GM12878 (cell line): Measurements from ENCODE around the gene OR8H1. TPM values are rescaled to one million over a fixed set of nuclear protein-coding genes. Genes with fewer than 3 reads are reported as not detected.

Experiments used
- polyA plus RNA-seq, 11 experiments: library from polyadenylated mRNA; depleted of rRNA in 4 of 11; unstranded in 6 of 11; stranded (reverse) in 5 of 11; fragments of >200 nt; fragmentation: Nextera tagmentation in 4 of 11; fragmentation: Illumina TruSeq in 1 of 11; extraction: Ambion mirVana in 4 of 11; extraction: Trizol in 1 of 11; gene quantifications; 1 replicate in 1 of 11; 2 replicates in 10 of 11; pipeline versions ENCODE4 v1.2.1 to v1.2.3, GENCODE V29; 2011 to 2016; ENCODE audit warnings: inconsistent platforms in 2 of 11, missing spikeins in 2 of 11, low read depth in 1 of 11
- total RNA-seq, 4 experiments: library from RNA; depleted of rRNA in 3 of 4; stranded (reverse); fragments of >200 nt in 3 of 4; fragmentation: Illumina TruSeq in 1 of 4; extraction: Trizol in 1 of 4; gene quantifications; 2 replicates each; pipeline versions ENCODE4 v1.2.1 to v1.2.3, GENCODE V29; 2013 to 2021

The OR8H1 gene
- total and polyA plus RNA-seq, 10 of the 15 experiments (the other 5 are each of a cell fraction or from before 2014, with no cell fraction given), result not detected

Other genes starting within 250 kb of the OR8H1 start
Only the 7 nearest of the 16 such genes appear.
- gene OR5T2, start 58.0 kb downstream of the OR8H1 start, total RNA-seq (2014; rRNA removed), result not detected in 2 replicates
- gene OR5T2, start 58.0 kb downstream of the OR8H1 start, total RNA-seq (2014; rRNA removed; fragmentation: Illumina TruSeq; extraction: Trizol), result not detected in 2 replicates
- not detected in 2 replicates for gene OR5T2, start 58.0 kb downstream of the OR8H1 start, total RNA-seq (2021)
- not detected in 2 replicates for gene OR5T2, start 58.0 kb downstream of the OR8H1 start, polyA plus RNA-seq (2011; rRNA removed)
- not detected in 2 replicates for gene OR5T2, start 58.0 kb downstream of the OR8H1 start, polyA plus RNA-seq (2014; fragmentation: Illumina TruSeq; extraction: Trizol)
- gene OR5T2, start 58.0 kb downstream of the OR8H1 start, polyA plus RNA-seq (2014; fragmentation: Nextera tagmentation; extraction: Ambion mirVana), result not detected
- gene OR5T2, start 58.0 kb downstream of the OR8H1 start, polyA plus RNA-seq (2014; rRNA removed), result not detected in 2 replicates
- not detected for gene OR5T2, start 58.0 kb downstream of the OR8H1 start, polyA plus RNA-seq (2016; fragmentation: Nextera tagmentation; extraction: Ambion mirVana)
- not detected in 2 replicates for gene OR5T3, start 40.0 kb downstream of the OR8H1 start, total RNA-seq (2014; rRNA removed)
- not detected in 2 replicates for gene OR5T3, start 40.0 kb downstream of the OR8H1 start, total RNA-seq (2014; rRNA removed; fragmentation: Illumina TruSeq; extraction: Trizol)
- gene OR5T3, start 40.0 kb downstream of the OR8H1 start, total RNA-seq (2021), result not detected in 2 replicates
- gene OR5T3, start 40.0 kb downstream of the OR8H1 start, polyA plus RNA-seq (2011; rRNA removed), result not detected in 2 replicates
- not detected in 2 replicates for gene OR5T3, start 40.0 kb downstream of the OR8H1 start, polyA plus RNA-seq (2014; fragmentation: Illumina TruSeq; extraction: Trizol)
- not detected for gene OR5T3, start 40.0 kb downstream of the OR8H1 start, polyA plus RNA-seq (2014; fragmentation: Nextera tagmentation; extraction: Ambion mirVana)
- gene OR5T3, start 40.0 kb downstream of the OR8H1 start, polyA plus RNA-seq (2014; rRNA removed), result not detected in 2 replicates
- not detected for gene OR5T3, start 40.0 kb downstream of the OR8H1 start, polyA plus RNA-seq (2016; fragmentation: Nextera tagmentation; extraction: Ambion mirVana)
- gene OR5T1, start 18.1 kb downstream of the OR8H1 start, total RNA-seq (2014; rRNA removed), result not detected in 2 replicates
- gene OR5T1, start 18.1 kb downstream of the OR8H1 start, total RNA-seq (2014; rRNA removed; fragmentation: Illumina TruSeq; extraction: Trizol), result not detected in 2 replicates
- gene OR5T1, start 18.1 kb downstream of the OR8H1 start, total RNA-seq (2021), result not detected in 2 replicates
- not detected in 2 replicates for gene OR5T1, start 18.1 kb downstream of the OR8H1 start, polyA plus RNA-seq (2011; rRNA removed)
- gene OR5T1, start 18.1 kb downstream of the OR8H1 start, polyA plus RNA-seq (2014; fragmentation: Illumina TruSeq; extraction: Trizol), result not detected in 2 replicates
- not detected for gene OR5T1, start 18.1 kb downstream of the OR8H1 start, polyA plus RNA-seq (2014; fragmentation: Nextera tagmentation; extraction: Ambion mirVana)
- not detected in 2 replicates for gene OR5T1, start 18.1 kb downstream of the OR8H1 start, polyA plus RNA-seq (2014; rRNA removed)
- not detected for gene OR5T1, start 18.1 kb downstream of the OR8H1 start, polyA plus RNA-seq (2016; fragmentation: Nextera tagmentation; extraction: Ambion mirVana)
- not detected in 2 replicates for gene OR8K3, start 22.9 kb upstream of the OR8H1 start, total RNA-seq (2014; rRNA removed)
- not detected in 2 replicates for gene OR8K3, start 22.9 kb upstream of the OR8H1 start, total RNA-seq (2014; rRNA removed; fragmentation: Illumina TruSeq; extraction: Trizol)
- gene OR8K3, start 22.9 kb upstream of the OR8H1 start, total RNA-seq (2021), result not detected in 2 replicates
- gene OR8K3, start 22.9 kb upstream of the OR8H1 start, polyA plus RNA-seq (2011; rRNA removed), result not detected in 2 replicates
- not detected in 2 replicates for gene OR8K3, start 22.9 kb upstream of the OR8H1 start, polyA plus RNA-seq (2014; fragmentation: Illumina TruSeq; extraction: Trizol)
- gene OR8K3, start 22.9 kb upstream of the OR8H1 start, polyA plus RNA-seq (2014; fragmentation: Nextera tagmentation; extraction: Ambion mirVana), result not detected
- not detected in 2 replicates for gene OR8K3, start 22.9 kb upstream of the OR8H1 start, polyA plus RNA-seq (2014; rRNA removed)
- not detected for gene OR8K3, start 22.9 kb upstream of the OR8H1 start, polyA plus RNA-seq (2016; fragmentation: Nextera tagmentation; extraction: Ambion mirVana)
- not detected in 2 replicates for gene OR8K1, start 53.8 kb upstream of the OR8H1 start, total RNA-seq (2014; rRNA removed)
- not detected in 2 replicates for gene OR8K1, start 53.8 kb upstream of the OR8H1 start, total RNA-seq (2014; rRNA removed; fragmentation: Illumina TruSeq; extraction: Trizol)
- not detected in 2 replicates for gene OR8K1, start 53.8 kb upstream of the OR8H1 start, total RNA-seq (2021)
- gene OR8K1, start 53.8 kb upstream of the OR8H1 start, polyA plus RNA-seq (2011; rRNA removed), result not detected in 2 replicates
- not detected in 2 replicates for gene OR8K1, start 53.8 kb upstream of the OR8H1 start, polyA plus RNA-seq (2014; fragmentation: Illumina TruSeq; extraction: Trizol)
- not detected for gene OR8K1, start 53.8 kb upstream of the OR8H1 start, polyA plus RNA-seq (2014; fragmentation: Nextera tagmentation; extraction: Ambion mirVana)
- not detected in 2 replicates for gene OR8K1, start 53.8 kb upstream of the OR8H1 start, polyA plus RNA-seq (2014; rRNA removed)
- gene OR8K1, start 53.8 kb upstream of the OR8H1 start, polyA plus RNA-seq (2016; fragmentation: Nextera tagmentation; extraction: Ambion mirVana), result not detected
- not detected in 2 replicates for gene OR8J1, start 62.0 kb upstream of the OR8H1 start, total RNA-seq (2014; rRNA removed)
- not detected in 2 replicates for gene OR8J1, start 62.0 kb upstream of the OR8H1 start, total RNA-seq (2014; rRNA removed; fragmentation: Illumina TruSeq; extraction: Trizol)
- not detected in 2 replicates for gene OR8J1, start 62.0 kb upstream of the OR8H1 start, total RNA-seq (2021)
- gene OR8J1, start 62.0 kb upstream of the OR8H1 start, polyA plus RNA-seq (2011; rRNA removed), result not detected in 2 replicates
- gene OR8J1, start 62.0 kb upstream of the OR8H1 start, polyA plus RNA-seq (2014; fragmentation: Illumina TruSeq; extraction: Trizol), result not detected in 2 replicates
- not detected for gene OR8J1, start 62.0 kb upstream of the OR8H1 start, polyA plus RNA-seq (2014; fragmentation: Nextera tagmentation; extraction: Ambion mirVana)
- not detected in 2 replicates for gene OR8J1, start 62.0 kb upstream of the OR8H1 start, polyA plus RNA-seq (2014; rRNA removed)
- not detected for gene OR8J1, start 62.0 kb upstream of the OR8H1 start, polyA plus RNA-seq (2016; fragmentation: Nextera tagmentation; extraction: Ambion mirVana)
- gene OR8U1, start 83.4 kb upstream of the OR8H1 start, total RNA-seq (2014; rRNA removed), result not detected in 2 replicates
- not detected in 2 replicates for gene OR8U1, start 83.4 kb upstream of the OR8H1 start, total RNA-seq (2014; rRNA removed; fragmentation: Illumina TruSeq; extraction: Trizol)
- gene OR8U1, start 83.4 kb upstream of the OR8H1 start, total RNA-seq (2021), result not detected in 2 replicates
- not detected in 2 replicates for gene OR8U1, start 83.4 kb upstream of the OR8H1 start, polyA plus RNA-seq (2011; rRNA removed)
- not detected in 2 replicates for gene OR8U1, start 83.4 kb upstream of the OR8H1 start, polyA plus RNA-seq (2014; fragmentation: Illumina TruSeq; extraction: Trizol)
- gene OR8U1, start 83.4 kb upstream of the OR8H1 start, polyA plus RNA-seq (2014; fragmentation: Nextera tagmentation; extraction: Ambion mirVana), result not detected
- not detected in 2 replicates for gene OR8U1, start 83.4 kb upstream of the OR8H1 start, polyA plus RNA-seq (2014; rRNA removed)
- gene OR8U1, start 83.4 kb upstream of the OR8H1 start, polyA plus RNA-seq (2016; fragmentation: Nextera tagmentation; extraction: Ambion mirVana), result not detected